Endothelial cell of umbilical vein (primary cell): ENCODE data around the gene MIER3.

ENCODE experiments used
- CTCF ChIP-seq, 2 donors: IDR thresholded peaks; 1 replicate in 1 of 2; 2 replicates in 1 of 2; pipeline ENCODE4 v1.5.1; 2011; ENCODE audit warnings: low read length in 2 of 2, mild to moderate bottlenecking in 2 of 2, moderate library complexity in 2 of 2, control low read depth in 1 of 2, inconsistent platforms in 1 of 2, low read depth in 1 of 2; ENCODE audit not compliant: insufficient read depth in 1 of 2; ENCODE audit errors: extremely low read depth in 1 of 2
- EZH2 ChIP-seq: IDR thresholded peaks from 2 replicates; pipeline ENCODE4 v1.6.1; 2012; ENCODE audit warnings: borderline replicate concordance, low read depth, mild to moderate bottlenecking, moderate library complexity, low read length, inconsistent platforms; ENCODE audit not compliant: severe bottlenecking
- FOS ChIP-seq: IDR thresholded peaks from 2 replicates; pipeline ENCODE4 v1.6.1; 2011; ENCODE audit warnings: mild to moderate bottlenecking, low read length, moderate library complexity, borderline replicate concordance; ENCODE audit not compliant: insufficient read depth
- JUN ChIP-seq: IDR thresholded peaks from 2 replicates; pipeline ENCODE4 v1.6.1; 2011; ENCODE audit warnings: borderline replicate concordance, low read depth; ENCODE audit not compliant: insufficient read length, insufficient read depth
- MAX ChIP-seq: IDR thresholded peaks from 2 replicates; pipeline ENCODE4 v1.6.1; 2011; ENCODE audit not compliant: insufficient read depth, insufficient read length
- MYC ChIP-seq: IDR thresholded peaks from one replicate; pipeline ENCODE4 v1.6.1; 2011; ENCODE audit warnings: mild to moderate bottlenecking, low read depth, low read length
- POLR2A ChIP-seq: IDR thresholded peaks from 2 replicates; pipeline ENCODE4 v1.6.1; 2012; ENCODE audit warnings: low read depth, mild to moderate bottlenecking, control low read depth, low read length
- POLR2AphosphoS5 ChIP-seq: IDR thresholded peaks from 2 replicates; pipeline ENCODE4 v1.6.1; 2012; ENCODE audit warnings: low read depth, mild to moderate bottlenecking, control low read depth, low read length, moderate library complexity; ENCODE audit not compliant: insufficient read depth

GRCh38 chr5:56962286-56962685 lies 10.4 kb upstream of the MIER3 start:
- TF ChIP-seq CTCF (IDR thresholded peaks at IDR 0.05; ENCODE audit: extremely low read depth in 1 of 2, insufficient read depth in 1 of 2, low read depth in 1 of 2, low read length in 2 of 2), result no peak
- TF ChIP-seq POLR2AphosphoS5, result no peak
- no peak for TF ChIP-seq EZH2
- no peak for TF ChIP-seq POLR2A
- TF ChIP-seq FOS, result no peak
- TF ChIP-seq JUN, result no peak
- TF ChIP-seq MYC, result no peak
- TF ChIP-seq MAX, result no peak
